Neuron (in vitro differentiated cells): Measurements from ENCODE around the gene PTCH2.

ENCODE experiments used
- H2AFZ ChIP-seq: one replicate; pipeline ENCODE4 v1.6.1; 2013; ENCODE audit warnings: low read depth, mild to moderate bottlenecking, inconsistent platforms, low read length, moderate library complexity
- H3K27me3 ChIP-seq: one replicate; pipeline ENCODE4 v1.6.1; 2013; ENCODE audit warnings: low read length; ENCODE audit not compliant: insufficient read depth
- H3K36me3 ChIP-seq: one replicate; pipeline ENCODE4 v1.6.1; 2013; ENCODE audit warnings: low read length; ENCODE audit not compliant: insufficient read depth
- H3K4me1 ChIP-seq: one replicate; pipeline ENCODE4 v1.6.1; 2013; ENCODE audit warnings: low read length; ENCODE audit not compliant: insufficient read depth
- H3K4me3 ChIP-seq: 2 replicates; pipeline ENCODE4 v1.5.1; 2013; ENCODE audit warnings: mild to moderate bottlenecking, low read length, moderate library complexity
- H3K9me3 ChIP-seq: one replicate; pipeline ENCODE4 v1.6.1; 2013; ENCODE audit warnings: low read length

Gene PTCH2

GRCh38 chr1:44808938-44809917, 33.8 kb downstream of the PTCH2 start:
- H2AFZ ChIP-seq = no peak overlapping the region
- H3K27me3 ChIP-seq = no peaks in the 10 kb centered on the region
- H3K4me3 ChIP-seq = peak overlapping the region; percentile 46
- H3K9me3 ChIP-seq = no peaks in the 10 kb centered on the region
- H3K4me1 ChIP-seq = peaks cover 34% of the 10 kb centered on the region
- peaks cover 20% of the 10 kb centered on the region for H3K36me3 ChIP-seq

- Histone ChIP-seq H3K27me3 (no peaks in the 10 kb centered on the region), H3K9me3 (no peaks in the 10 kb centered on the region), H3K4me1 (peaks cover 40% of the 10 kb centered on the region), H2AFZ (peak within 1 kb of the TSS; percentile 46), H3K4me3 (peak within 1 kb of the TSS; percentile 46), H3K36me3 (peaks cover 25% of the 10 kb centered on the region)
Observed at GRCh38 chr1:44808063-44808937, 34.8 kb downstream of the PTCH2 start, which contains the start of gene BTBD19. BTBD19 (plus strand) TSS chr1:44808523; CDS start chr1:44808821, 298 bp downstream.

- no peak overlapping the region for H2AFZ ChIP-seq
- H3K27me3 ChIP-seq = no peaks in the 10 kb centered on the region
- H3K4me1 ChIP-seq = peaks cover 48% of the 10 kb centered on the region
- H3K9me3 ChIP-seq = no peaks in the 10 kb centered on the region
- H3K36me3 ChIP-seq = peaks cover 27% of the 10 kb centered on the region
- H3K4me3 ChIP-seq = peak overlapping the region; percentile 46
Observed at GRCh38 chr1:44807364-44808062, 35.5 kb downstream of the PTCH2 start.

GRCh38 chr1:44806704-44807363, 36.2 kb downstream of the PTCH2 start, which contains the start of gene DYNLT4:
DYNLT4 (minus strand) TSS chr1:44807351; CDS start chr1:44806668, 683 bp downstream.
- no peaks in the 10 kb centered on the region for H3K27me3 ChIP-seq
- H3K4me3 ChIP-seq = peak within 1 kb of the TSS; percentile 46
- peak within 1 kb of the TSS; percentile 46 for H2AFZ ChIP-seq
- H3K9me3 ChIP-seq = no peaks in the 10 kb centered on the region
- H3K4me1 ChIP-seq = peaks cover 54% of the 10 kb centered on the region
- peaks cover 27% of the 10 kb centered on the region for H3K36me3 ChIP-seq

GRCh38 chr1:44806025-44806703, 36.9 kb downstream of the PTCH2 start:
- H2AFZ ChIP-seq = no peak overlapping the region
- H3K36me3 ChIP-seq = peaks cover 27% of the 10 kb centered on the region
- H3K27me3 ChIP-seq = no peaks in the 10 kb centered on the region
- no peak overlapping the region for H3K4me3 ChIP-seq
- H3K9me3 ChIP-seq = no peaks in the 10 kb centered on the region
- peaks cover 60% of the 10 kb centered on the region for H3K4me1 ChIP-seq

GRCh38 chr1:44805311-44806024, 37.6 kb downstream of the PTCH2 start:
- Histone ChIP-seq H3K9me3 (no peaks in the 10 kb centered on the region), H3K36me3 (peaks cover 27% of the 10 kb centered on the region), H3K27me3 (no peaks in the 10 kb centered on the region), H2AFZ (no peak overlapping the region), H3K4me3 (no peak overlapping the region), H3K4me1 (peaks cover 57% of the 10 kb centered on the region)

GRCh38 chr1:44803312-44804095, 39.5 kb downstream of the PTCH2 start:
- Histone ChIP-seq H3K27me3 (no peaks in the 10 kb centered on the region), H3K36me3 (peaks cover 27% of the 10 kb centered on the region), H3K4me3 (no peak overlapping the region), H3K4me1 (peaks cover 46% of the 10 kb centered on the region), H2AFZ (no peak overlapping the region), H3K9me3 (no peaks in the 10 kb centered on the region)

GRCh38 chr1:44803062-44803311, 40.1 kb downstream of the PTCH2 start:
- H3K4me1 ChIP-seq = peaks cover 42% of the 10 kb centered on the region
- H3K4me3 ChIP-seq = no peak overlapping the region

GRCh38 chr1:44802306-44803061, 40.6 kb downstream of the PTCH2 start:
- H3K4me3 ChIP-seq = peak overlapping the region; percentile 42
- peaks cover 37% of the 10 kb centered on the region for H3K4me1 ChIP-seq

More at GRCh38 chr1:44803062-44803311, 40.1 kb downstream of the PTCH2 start:
- no peaks in the 10 kb centered on the region for H3K9me3 ChIP-seq
- no peak overlapping the region for H2AFZ ChIP-seq
- H3K36me3 ChIP-seq = peaks cover 27% of the 10 kb centered on the region
- no peaks in the 10 kb centered on the region for H3K27me3 ChIP-seq

GRCh38 chr1:44801491-44802305, 41.4 kb downstream of the PTCH2 start:
- Histone ChIP-seq H3K36me3 (peaks cover 27% of the 10 kb centered on the region), H3K4me1 (peaks cover 29% of the 10 kb centered on the region), H2AFZ (no peak overlapping the region), H3K27me3 (no peaks in the 10 kb centered on the region), H3K4me3 (peak overlapping the region; percentile 42), H3K9me3 (no peaks in the 10 kb centered on the region)

More at GRCh38 chr1:44802306-44803061, 40.6 kb downstream of the PTCH2 start:
- Histone ChIP-seq H3K36me3 (peaks cover 27% of the 10 kb centered on the region), H3K27me3 (no peaks in the 10 kb centered on the region), H2AFZ (no peak overlapping the region), H3K9me3 (no peaks in the 10 kb centered on the region)
